GM21360 (cell line): ENCODE results near the gene SH3BGRL.
A peak's percentile ranks its signal among the peaks of the same experiment; 100 is the strongest.
"Not testable (repeated sequence)": the region's sequence is repeated elsewhere in the genome, so short reads cannot be mapped to it uniquely, and the experiment has no call there.

Source experiments
- ATAC-seq: cut with Tn5 transposase; IDR thresholded peaks from one replicate; pipeline ENCODE4 v1.9.1; 2021; ENCODE audit warnings: mild to moderate bottlenecking, moderate library complexity; ENCODE audit not compliant: unreplicated experiment

SH3BGRL gene

DNA sequence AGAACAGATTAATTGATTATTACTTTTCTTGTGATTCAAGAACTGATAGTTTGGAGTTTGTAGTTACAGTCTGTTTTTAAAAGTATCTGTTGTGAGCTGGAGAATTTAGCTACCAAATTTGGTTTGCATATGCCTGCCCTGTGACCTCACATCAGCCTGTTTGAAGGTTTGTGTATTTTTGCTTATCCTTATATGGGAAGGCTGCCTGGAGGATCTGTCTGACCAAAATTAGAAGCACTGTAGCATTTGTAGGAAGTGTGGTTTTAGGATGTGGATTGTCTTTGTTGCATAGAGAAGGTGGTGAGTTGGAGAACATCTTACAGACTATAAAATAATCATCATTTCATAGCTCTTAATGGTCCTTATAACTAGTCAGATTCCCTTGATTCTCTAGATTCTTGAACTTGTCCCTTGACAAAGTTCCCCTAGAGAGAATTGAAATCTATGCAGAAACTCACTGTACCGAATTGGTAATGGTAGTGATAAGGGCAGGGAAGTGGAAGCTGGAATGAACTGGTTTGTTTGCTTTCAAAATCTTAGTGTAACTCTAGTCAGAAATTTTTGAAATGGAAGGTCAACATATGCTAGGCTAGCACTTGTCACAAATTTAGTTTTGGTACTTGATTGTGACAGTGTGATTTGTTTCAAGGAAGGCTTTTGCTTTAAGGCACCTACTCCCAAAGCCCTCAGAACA is 57.3 kb downstream of the SH3BGRL start:
- no peak for ATAC-seq

DNA sequence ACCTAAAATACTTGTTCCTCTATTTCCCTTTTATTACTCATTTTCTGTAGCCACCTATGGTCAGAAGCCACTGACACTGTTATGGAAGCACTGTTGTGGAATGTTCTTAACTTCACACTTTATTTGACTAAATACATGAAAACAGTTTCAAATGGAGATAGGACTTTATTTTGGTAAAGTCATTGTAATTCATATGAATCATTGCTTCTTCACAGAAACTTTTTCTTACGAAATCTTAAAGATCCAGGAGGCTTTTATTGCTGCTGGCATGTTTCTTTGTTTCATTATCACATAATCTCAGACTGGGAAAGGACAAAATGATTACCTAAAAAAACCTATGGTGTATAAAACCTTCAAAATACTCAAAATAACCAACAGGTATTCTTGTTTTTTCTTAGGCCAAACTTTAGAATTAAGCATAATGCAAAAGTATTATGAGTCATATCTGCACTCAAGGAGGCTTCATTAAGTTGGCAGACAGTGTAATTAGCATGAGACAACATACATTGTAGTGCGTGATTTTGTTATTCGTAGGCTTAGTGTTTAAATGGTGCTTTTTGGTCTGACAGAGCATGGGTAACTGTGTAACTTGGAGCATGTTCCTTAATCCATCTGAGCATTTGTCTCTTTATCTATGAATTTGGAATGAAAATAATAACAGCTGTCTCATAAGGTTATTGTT is 58.0 kb downstream of the SH3BGRL start:
- ATAC-seq, result no peak

DNA sequence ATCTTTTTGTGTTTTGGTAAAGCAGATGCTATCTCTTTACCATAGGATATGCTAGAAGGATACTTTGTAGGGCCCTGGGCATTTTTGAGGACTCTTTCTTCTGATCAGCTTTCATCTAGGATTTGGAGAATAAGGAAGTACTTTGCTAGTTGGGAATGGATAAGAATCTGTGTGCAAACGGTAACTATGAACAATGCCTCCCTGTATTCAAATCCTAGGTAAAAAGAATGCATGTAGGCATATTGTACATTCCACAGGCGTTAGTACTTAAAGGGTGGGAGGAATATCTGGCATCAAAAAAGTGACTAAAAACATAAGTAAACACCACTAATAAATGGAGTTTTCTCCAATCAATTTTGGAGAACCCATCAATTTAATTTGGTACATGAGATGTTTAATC is 59.7 kb downstream of the SH3BGRL start:
- ATAC-seq, result no peak

DNA sequence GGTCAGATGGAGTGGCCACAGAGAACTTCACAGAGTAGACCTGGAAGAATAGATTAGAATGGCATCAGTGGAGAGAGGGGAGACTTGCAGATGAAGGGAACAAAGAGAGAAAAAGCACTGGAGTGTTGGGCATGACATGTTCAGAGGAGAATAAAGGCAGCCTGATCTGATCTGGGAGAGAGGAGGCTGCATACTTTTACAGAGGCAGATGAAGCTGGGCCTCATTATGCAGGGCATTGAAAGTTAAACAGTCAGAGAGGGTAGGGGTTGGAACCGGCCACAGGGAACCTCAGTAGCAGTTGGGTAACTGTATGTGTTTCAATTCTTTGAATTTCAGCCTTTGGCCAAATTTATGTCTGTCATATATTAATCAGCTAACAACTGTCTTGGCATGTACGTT is 61.2 kb downstream of the SH3BGRL start:
- ATAC-seq, result no peak

DNA sequence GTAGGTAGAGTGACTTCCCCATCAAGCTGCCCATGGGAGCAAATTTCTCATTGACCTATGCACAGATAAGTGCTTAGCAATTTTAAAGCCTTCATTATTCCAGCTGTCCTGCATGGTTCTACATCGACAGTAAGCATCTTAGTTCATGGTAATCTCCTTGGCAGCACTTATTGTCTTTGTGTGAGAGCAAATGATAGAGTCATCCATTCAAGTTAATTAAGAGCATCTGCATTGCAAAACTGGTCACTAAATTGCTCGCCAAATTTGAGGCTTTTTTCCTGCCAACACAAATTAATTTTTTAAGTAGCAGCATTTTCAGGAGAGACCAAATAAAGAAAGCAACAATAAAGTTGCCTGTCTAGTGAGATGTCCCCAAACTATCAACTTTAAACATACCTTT is 76.7 kb downstream of the SH3BGRL start:
- ATAC-seq, result no peak

DNA sequence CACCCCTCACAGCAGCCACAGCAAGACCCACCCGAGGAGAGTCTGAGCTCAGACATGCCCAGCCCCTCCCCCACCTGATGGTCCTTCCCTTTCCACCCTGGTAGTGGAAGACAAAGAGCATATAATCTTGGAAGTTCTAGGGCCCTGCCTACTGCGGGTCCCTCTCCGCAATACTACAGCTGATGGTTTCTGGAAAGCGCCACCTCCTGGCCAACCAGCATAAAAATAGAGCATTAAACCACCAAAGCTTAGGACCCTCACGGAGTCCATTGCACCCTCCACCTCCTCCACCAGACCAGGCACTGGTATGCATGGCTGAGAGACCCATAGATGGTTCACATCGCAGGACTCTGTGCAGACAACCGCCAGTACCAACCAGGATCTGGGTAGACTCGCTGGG is 78.2 kb downstream of the SH3BGRL start:
- ATAC-seq, result no peak

DNA sequence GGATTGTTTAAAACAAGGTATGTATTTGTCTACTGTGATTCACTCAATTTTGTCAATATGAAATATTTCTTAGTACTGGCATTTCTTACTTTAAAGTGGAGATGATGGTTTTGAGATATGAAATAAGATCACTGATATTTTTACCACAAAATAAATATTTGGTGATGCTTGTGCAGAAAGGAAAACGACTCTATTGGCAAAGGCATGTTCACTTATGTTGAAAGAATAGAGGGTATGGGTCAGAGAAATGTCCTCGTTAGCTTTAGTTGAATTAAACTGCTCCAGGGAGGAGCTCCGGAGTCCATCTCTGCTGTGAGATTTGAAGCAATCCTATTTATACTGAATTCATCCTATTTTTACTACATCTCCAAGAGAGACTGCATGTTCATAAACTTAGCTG is 84.2 kb downstream of the SH3BGRL start:
- no peak for ATAC-seq

DNA sequence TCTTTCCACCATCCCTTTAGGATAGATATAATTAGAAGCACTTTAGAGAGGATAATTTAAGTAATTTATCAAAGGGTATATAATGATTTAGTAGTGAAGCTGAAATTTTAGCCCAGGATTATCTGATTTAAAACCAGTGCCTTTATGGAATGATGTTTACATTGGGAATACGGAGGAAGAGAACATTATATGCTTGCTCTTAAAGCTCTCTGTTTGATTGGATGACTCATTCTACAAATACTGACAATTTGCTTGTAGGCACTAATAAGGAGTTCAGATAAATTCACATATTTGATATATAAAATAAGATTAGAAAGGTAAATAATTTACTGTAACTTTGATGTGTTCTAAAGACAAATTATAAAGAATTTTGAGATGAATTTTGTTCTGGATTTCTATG is 84.7 kb downstream of the SH3BGRL start:
- ATAC-seq, result no peak

DNA sequence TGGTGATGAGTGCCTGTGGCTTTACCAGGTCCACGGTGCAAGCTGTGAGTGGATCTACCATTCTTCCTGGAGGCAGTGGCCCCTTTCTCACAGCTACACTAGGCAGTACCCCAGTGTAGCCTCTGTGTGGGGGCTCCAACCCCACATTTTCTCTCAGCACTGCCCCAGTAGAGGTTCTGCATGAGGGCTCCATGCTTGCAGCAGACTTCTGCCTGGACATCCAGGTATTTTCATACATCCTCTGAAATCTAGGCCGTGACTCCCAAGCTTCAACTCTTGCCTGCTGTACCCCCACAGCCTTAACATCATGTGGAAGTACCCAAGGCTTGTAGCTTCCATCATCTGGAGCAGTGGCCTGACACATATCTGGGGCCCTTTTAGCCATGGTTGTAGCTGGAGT is 90.1 kb downstream of the SH3BGRL start:
- no peak for ATAC-seq

DNA sequence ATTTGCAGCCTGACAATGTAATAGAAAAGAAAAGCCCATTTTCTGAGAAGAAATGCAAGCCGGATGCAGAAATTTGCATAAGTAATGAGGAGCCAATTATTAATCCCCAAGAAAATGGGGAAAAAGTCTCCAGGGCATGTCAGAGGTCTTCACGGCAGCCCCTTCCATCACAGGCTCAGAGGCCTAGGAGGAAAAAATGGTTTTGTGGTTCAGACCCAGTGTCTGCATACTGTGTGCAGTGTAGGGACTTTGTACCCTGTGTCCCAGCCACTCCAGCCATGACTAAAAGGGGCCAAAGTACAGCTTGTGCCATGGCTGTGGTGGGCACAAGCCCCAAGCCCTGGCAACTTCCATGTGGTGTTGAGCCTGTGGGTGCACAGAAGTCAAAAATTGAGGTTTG is 92.2 kb downstream of the SH3BGRL start:
- no peak for ATAC-seq

DNA sequence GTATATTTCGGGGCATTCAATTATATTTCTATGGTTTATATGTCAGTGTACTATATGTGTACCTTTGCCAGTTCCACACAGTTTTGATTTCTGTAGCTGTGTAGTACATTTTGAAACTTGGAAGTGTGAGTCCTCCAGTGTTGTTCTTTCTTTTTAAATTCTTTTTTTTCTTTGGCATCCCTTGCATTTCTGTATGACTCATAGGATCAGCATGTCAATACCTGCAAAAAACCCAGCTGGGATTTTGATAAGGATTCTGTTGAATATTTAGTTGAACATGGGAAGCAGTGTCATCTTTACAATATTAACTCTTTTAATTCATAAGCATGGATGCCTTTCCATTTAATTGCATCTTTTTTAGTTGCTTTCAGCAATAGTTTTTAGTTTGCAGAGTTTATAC is 100.0 kb downstream of the SH3BGRL start:
- no peak for ATAC-seq

DNA sequence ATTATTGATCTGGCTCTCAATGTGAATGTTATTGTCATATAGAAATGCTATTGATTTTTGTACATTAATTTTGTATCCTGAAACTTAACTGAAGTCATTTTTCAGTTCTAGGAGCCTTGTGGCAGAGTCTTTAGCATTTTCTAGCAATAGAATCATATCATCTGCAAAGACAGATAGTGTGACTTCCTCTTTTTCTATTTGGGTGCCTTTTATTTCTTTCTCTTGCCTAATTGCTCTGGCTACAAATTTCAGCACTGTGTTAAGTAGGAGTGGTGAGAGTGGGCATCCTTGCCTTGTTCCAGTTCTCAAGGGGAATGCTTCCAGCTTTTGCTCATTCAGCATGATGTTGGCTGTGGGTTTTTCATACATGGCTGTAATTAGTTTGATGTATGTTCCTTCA is 102.7 kb downstream of the SH3BGRL start:
- peak; percentile 48 for ATAC-seq

DNA sequence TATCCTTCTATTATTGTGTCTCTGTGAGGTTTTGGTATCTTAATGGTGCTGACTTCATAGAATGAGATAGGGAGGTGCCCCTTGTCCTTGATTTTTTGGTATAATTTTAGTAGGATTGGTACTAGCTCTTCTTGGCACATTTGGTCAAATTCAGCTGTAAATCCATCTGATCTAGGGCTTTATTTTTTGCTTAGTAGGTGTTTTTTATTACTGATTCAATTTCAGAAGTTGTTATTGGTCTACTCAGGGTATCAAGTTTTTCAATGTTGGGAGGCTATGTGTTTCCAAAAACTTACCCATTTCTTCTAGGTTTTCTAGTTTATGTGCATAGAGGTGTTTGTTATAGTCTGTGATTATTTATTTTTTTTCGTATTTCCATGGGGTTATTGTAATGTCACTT is 103.3 kb downstream of the SH3BGRL start:
- no peak for ATAC-seq

DNA sequence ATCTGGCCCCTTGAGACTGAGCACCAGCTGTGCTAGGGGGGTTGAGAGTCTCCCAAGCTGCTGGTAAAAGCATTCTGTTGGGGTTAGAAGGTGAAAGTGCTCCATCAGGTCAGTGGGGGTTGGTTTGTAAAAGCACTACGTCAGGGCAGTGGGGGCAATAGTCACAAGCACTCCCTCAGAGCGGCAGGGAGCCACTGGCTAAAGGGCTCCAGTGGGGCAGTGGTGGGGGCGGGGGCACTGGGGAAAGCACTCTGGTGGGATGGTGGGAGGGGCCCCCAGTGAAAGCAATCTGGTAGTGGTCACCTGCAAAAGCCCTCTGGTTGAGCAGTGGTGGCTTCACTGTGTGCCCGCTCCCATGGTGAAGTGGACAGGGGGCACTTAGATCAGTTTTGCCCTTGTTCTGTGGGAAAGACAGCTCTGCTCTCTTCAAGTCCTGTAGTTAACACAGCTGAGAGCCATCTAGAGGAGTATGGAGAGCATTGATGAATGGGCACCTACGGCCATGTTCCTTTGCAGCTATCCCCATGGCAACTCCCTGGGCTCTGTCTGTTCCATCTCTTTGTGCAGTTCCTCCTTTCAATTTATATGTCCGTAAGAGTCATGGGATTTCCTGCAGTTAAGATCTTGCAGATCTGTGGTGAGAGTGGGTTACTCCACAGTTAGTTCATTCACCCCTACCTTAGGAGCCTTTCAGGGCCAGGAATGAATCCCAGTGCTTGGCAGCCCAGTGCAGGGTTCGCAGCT is 106.4 kb downstream of the SH3BGRL start:
- ATAC-seq, result no peak

DNA sequence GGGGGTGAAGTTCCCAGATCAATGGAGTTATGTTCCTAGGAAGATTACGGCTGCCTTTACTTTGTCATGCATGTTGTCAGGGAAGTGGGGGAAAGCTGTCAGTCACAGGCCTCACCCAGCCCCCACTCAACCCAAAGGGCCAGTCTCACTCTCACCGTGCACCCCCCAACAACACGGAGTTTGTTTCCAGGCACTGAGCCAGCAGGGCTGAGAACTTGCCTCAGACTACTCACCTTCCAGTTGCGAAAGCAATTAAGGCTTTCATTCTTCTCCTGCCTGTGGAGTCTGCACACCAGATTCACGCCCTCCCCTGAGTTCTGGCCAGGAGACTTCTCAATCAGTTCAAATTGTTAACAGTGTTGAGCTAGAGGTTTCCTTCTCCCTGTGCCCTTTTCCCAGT is 114.3 kb downstream of the SH3BGRL start:
- ATAC-seq, result no peak

DNA sequence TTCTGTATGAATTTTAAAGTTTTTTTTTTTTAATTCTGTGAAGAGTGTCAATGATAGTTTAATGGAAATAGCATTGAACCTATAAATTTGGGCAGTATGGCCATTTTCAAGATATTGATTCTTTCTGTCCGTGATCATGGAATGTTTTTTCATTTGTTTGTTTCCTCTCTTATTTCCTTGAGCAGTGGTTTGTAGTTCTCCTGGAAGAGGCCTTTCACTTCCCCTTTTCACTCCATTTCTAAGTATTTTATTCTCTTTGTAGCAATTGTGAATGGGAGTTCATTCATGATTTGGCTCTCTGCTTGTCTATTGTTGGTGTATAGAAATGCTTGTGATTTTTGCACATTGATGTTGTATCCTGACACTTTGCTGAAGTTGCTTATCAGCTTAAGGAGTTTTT is 129.8 kb downstream of the SH3BGRL start:
- ATAC-seq, result not testable (repeated sequence)

DNA sequence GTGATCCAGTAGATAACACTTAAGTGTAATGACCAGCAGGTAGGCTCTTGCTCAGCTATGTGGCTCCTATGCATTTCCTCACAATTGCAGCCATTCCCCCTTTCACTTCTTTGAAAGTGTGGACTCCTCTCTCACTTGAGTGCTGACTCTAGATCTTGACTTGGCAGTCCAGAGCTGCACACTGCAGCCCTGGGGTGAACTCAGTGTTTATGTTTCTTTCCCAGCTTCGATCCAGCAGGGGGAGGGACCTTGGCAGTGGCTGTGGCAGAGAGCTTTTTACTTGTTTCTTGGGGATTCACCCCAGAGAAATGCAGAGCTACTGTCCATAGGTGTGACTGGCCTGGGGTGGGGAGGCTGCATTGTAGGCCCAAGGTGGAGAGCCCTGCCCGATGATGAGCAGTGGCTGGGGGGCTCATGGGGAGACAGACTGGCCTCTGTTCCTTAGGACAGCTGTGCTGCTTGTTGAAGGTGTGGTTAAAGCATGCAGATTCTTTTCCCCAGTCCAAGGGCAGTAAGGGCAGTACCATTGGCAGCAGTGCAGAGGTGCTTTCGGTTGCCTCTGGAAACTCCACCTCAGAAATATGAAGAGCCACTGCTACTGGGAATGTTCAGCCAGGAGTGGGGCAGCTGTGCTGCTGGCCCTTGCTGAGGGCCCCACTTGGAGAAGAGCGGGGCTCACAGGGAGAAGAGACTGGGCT is 134.7 kb downstream of the SH3BGRL start:
- ATAC-seq, result no peak

DNA sequence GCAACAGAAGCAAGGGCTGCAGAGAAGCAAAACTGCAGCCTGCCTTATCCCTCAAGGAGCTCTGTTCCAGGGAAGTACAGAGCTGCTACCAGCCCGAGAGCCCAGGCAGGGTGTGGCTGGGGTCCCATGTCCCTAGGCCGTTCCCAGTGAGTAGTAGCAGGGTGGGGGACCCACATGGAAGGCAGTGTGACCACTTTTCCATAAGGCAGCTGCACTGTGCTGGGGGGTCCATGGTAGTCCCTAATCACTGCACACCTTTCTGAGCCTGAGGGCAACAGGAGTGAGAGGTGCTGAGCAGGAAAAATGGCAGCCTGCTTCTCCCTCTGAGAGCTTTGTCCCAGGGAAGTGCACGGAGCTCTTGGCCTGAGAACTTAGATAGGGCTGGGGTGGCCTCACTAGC is 135.9 kb downstream of the SH3BGRL start:
- ATAC-seq, result no peak

DNA sequence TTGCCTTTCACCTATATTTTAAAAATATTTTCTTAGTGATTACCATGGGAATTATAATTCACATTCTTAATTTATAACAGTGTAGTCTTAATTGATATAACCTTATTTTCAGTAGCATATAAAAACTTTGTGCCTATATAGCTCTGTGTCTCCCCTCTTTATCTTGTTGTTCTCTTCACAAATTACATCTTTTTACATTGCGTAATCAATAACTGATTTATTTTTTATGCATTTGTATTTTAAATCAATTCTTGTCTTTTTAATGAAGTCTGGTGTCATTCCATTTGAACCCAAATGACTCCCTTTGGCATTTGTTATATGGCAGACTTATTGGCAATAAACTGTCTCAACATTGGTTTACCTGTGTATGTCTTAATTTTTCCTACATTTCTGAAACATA is 137.0 kb downstream of the SH3BGRL start:
- no peak for ATAC-seq

DNA sequence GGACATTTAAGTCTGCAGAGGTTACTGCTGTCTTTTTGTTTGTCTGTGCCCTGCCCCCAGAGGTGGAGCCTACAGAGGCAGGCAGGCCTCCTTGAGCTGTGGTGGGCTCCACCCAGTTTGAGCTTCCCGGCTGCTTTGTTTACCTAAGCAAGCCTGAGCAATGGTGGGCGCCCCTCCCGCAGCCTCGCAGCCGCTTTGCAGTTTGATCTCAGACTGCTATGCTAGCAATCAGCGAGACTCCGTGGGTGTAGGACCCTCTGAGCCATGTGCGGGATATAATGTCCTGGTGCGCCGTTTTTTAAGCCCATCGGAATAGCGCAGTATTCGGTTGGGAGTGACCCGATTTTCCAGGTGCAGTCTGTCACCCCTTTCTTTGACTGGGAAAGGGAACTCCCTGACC is 143.4 kb downstream of the SH3BGRL start:
- not testable (repeated sequence) for ATAC-seq
